Loucy (cell line): Measurements from ENCODE around the gene MANEAL.

Experiments
- H2AFZ ChIP-seq: fragments of 200-600 bp; sonication (generic); 2 replicates; pipeline ENCODE4 v1.6.0; 2016; ENCODE audit warnings: antibody characterized with exemption, mild to moderate bottlenecking, low read length, moderate library complexity
- H3F3A ChIP-seq: fragments of 200-600 bp; 2 replicates; pipeline ENCODE4 v1.6.0; 2016; ENCODE audit warnings: antibody characterized with exemption, low read depth, mild to moderate bottlenecking
- H3K27me3 ChIP-seq: fragments of 200-600 bp; sonication (generic); 2 replicates; pipeline ENCODE4 v1.6.1; 2014; ENCODE audit warnings: low read length, mild to moderate bottlenecking; ENCODE audit not compliant: insufficient read depth, poor library complexity, severe bottlenecking
- H3K36me3 ChIP-seq: fragments of 200-600 bp; sonication (generic); 2 replicates; pipeline ENCODE4 v1.6.1; 2016; ENCODE audit warnings: low read length; ENCODE audit not compliant: insufficient read depth
- H3K4me1 ChIP-seq: fragments of 200-600 bp; sonication (generic); 2 replicates; pipeline ENCODE4 v1.5.1; 2014; ENCODE audit warnings: low read length, mild to moderate bottlenecking; ENCODE audit not compliant: insufficient read depth, poor library complexity, severe bottlenecking
- H3K4me2 ChIP-seq: fragments of 200-600 bp; sonication (generic); 2 replicates; pipeline ENCODE4 v1.6.0; 2014; ENCODE audit warnings: antibody characterized with exemption, low read length, low read depth, mild to moderate bottlenecking; ENCODE audit not compliant: poor library complexity, severe bottlenecking
- H3K4me3 ChIP-seq: fragments of 200-600 bp; sonication (generic); 2 replicates; pipeline ENCODE4 v1.5.1; 2014; ENCODE audit warnings: low read length, mild to moderate bottlenecking, mixed read lengths; ENCODE audit not compliant: poor library complexity, severe bottlenecking
- H3K79me2 ChIP-seq: fragments of 200-600 bp; sonication (generic); 2 replicates; pipeline ENCODE4 v1.6.1; 2014; ENCODE audit warnings: low read length; ENCODE audit not compliant: insufficient read depth
- H3K9ac ChIP-seq: fragments of 200-600 bp; sonication (generic); 2 replicates; pipeline ENCODE4 v1.6.0; 2014; ENCODE audit warnings: mild to moderate bottlenecking, low read depth, low read length, moderate library complexity; ENCODE audit not compliant: poor library complexity, severe bottlenecking
- H3K9me2 ChIP-seq: fragments of 200-600 bp; sonication (generic); replicated peaks from 2 replicates; pipeline ENCODE4 v1.6.1; 2016; ENCODE audit warnings: low read depth, low read length, mixed read lengths
- H3K9me3 ChIP-seq: fragments of 200-600 bp; sonication (generic); 2 replicates; pipeline ENCODE4 v1.6.1; 2014; ENCODE audit warnings: mild to moderate bottlenecking, antibody characterized with exemption, low read length, low read depth; ENCODE audit not compliant: insufficient read depth
- H4K20me1 ChIP-seq: fragments of 200-600 bp; sonication (generic); 2 replicates; pipeline ENCODE4 v1.6.0; 2014; ENCODE audit warnings: antibody characterized with exemption, low read length, mild to moderate bottlenecking; ENCODE audit not compliant: insufficient read depth, poor library complexity, severe bottlenecking
- CTCF ChIP-seq: fragments of 200-600 bp; sonication (generic); conservative IDR thresholded peaks from 2 replicates; pipeline ENCODE4 v1.5.1; 2014; ENCODE audit warnings: mild to moderate bottlenecking, antibody characterized with exemption, low read length
- EZH2phosphoT487 ChIP-seq: fragments of 200-600 bp; IDR thresholded peaks from 2 replicates; pipeline ENCODE4 v1.6.1; 2018; ENCODE audit warnings: antibody characterized with exemption, mild to moderate bottlenecking, moderate library complexity, borderline replicate concordance

The MANEAL gene

GRCh38 chr1:37846647-37847339 lies 53.1 kb downstream of the MANEAL start:
- H3K4me3 ChIP-seq: peak overlapping the region; percentile 1
- H3K9ac ChIP-seq: peak overlapping the region; percentile 38
- no peak overlapping the region for H2AFZ ChIP-seq
- no peaks in the 10 kb centered on the region for H3K9me3 ChIP-seq
- no peaks in the 10 kb centered on the region for H4K20me1 ChIP-seq
- H3K36me3 ChIP-seq: peaks cover 9% of the 10 kb centered on the region; the same call in 1 of the 2 replicates
- peak overlapping the region; percentile 54 for H3K4me2 ChIP-seq
- H3K4me1 ChIP-seq: peaks cover 19% of the 10 kb centered on the region
- TF ChIP-seq EZH2phosphoT487 (no peak), CTCF (no peak)
- H3K27me3 ChIP-seq: no peaks in the 10 kb centered on the region
- peaks cover 47% of the 10 kb centered on the region for H3K79me2 ChIP-seq
- no peaks in the 10 kb centered on the region for H3F3A ChIP-seq
- no peaks in the 10 kb centered on the region for H3K9me2 ChIP-seq

GRCh38 chr1:37849480-37849879 lies 55.8 kb downstream of the MANEAL start:
- TF ChIP-seq EZH2phosphoT487 (no peak), CTCF (no peak)
- H3K9me3 ChIP-seq: no peaks in the 10 kb centered on the region
- no peaks in the 10 kb centered on the region for H4K20me1 ChIP-seq
- no peaks in the 10 kb centered on the region for H3K9me2 ChIP-seq
- H3K4me2 ChIP-seq: no peak overlapping the region
- no peaks in the 10 kb centered on the region for H3F3A ChIP-seq
- H3K4me3 ChIP-seq: no peak overlapping the region
- no peak overlapping the region for H2AFZ ChIP-seq
- peaks cover 52% of the 10 kb centered on the region for H3K79me2 ChIP-seq
- peaks cover 37% of the 10 kb centered on the region for H3K4me1 ChIP-seq
- no peaks in the 10 kb centered on the region for H3K27me3 ChIP-seq
- H3K36me3 ChIP-seq: peaks cover 8% of the 10 kb centered on the region; the same call in 1 of the 2 replicates
- H3K9ac ChIP-seq: no peak overlapping the region

GRCh38 chr1:37850352-37850955 lies 56.8 kb downstream of the MANEAL start:
- Histone ChIP-seq H3K79me2 (peaks cover 56% of the 10 kb centered on the region), H3K4me2 (no peak overlapping the region), H3K4me3 (no peak overlapping the region), H3K4me1 (peaks cover 40% of the 10 kb centered on the region), H4K20me1 (no peaks in the 10 kb centered on the region), H3F3A (no peaks in the 10 kb centered on the region), H3K36me3 (peaks cover 8% of the 10 kb centered on the region; the same call in 1 of the 2 replicates), H3K9me2 (no peaks in the 10 kb centered on the region), H3K9me3 (no peaks in the 10 kb centered on the region), H3K27me3 (no peaks in the 10 kb centered on the region), H3K9ac (no peak overlapping the region), H2AFZ (no peak overlapping the region)
- TF ChIP-seq EZH2phosphoT487: no peak
- TF ChIP-seq CTCF: no peak
